Smooth muscle cell (in vitro differentiated cells): ENCODE measurements around the gene TSPAN31. TPM values are rescaled to one million over a fixed set of nuclear protein-coding genes. Genes with fewer than 3 reads are reported as not detected.
A peak's percentile ranks its signal among the peaks of the same experiment; 100 is the strongest.

Source experiments
- DNase-seq: peaks from one replicate; lab custom pipeline; 2025; ENCODE audit not compliant: unreplicated experiment; lab: John Stamatoyannopoulos, UW
- H2AFZ ChIP-seq: fragments of 200-600 bp; sonication (generic); 2 replicates; pipeline ENCODE4 v1.6.0; 2016; ENCODE audit warnings: antibody characterized with exemption, low read depth, mild to moderate bottlenecking
- H3F3A ChIP-seq: fragments of 200-600 bp; sonication (generic); 2 replicates; pipeline ENCODE4 v1.6.0; 2017; ENCODE audit warnings: antibody characterized with exemption, low read depth
- H3K27ac ChIP-seq: fragments of 200-600 bp; sonication (generic); 2 replicates; pipeline ENCODE4 v1.5.1; 2016; ENCODE audit warnings: low read depth, mild to moderate bottlenecking
- H3K27me3 ChIP-seq: fragments of 200-600 bp; sonication (generic); 2 replicates; pipeline ENCODE4 v1.6.1; 2016; ENCODE audit warnings: low read depth, mild to moderate bottlenecking
- H3K36me3 ChIP-seq: fragments of 200-600 bp; sonication (generic); 2 replicates; pipeline ENCODE4 v1.5.1; 2016; ENCODE audit warnings: low read depth
- H3K4me1 ChIP-seq: fragments of 200-600 bp; sonication (generic); 2 replicates; pipeline ENCODE4 v1.5.1; 2016; ENCODE audit warnings: low read depth
- H3K4me2 ChIP-seq: fragments of 200-600 bp; sonication (generic); 2 replicates; pipeline ENCODE4 v1.6.0; 2016; ENCODE audit warnings: mild to moderate bottlenecking
- H3K4me3 ChIP-seq: fragments of 200-600 bp; sonication (generic); 2 replicates; pipeline ENCODE4 v1.5.1; 2016; ENCODE audit warnings: mild to moderate bottlenecking
- H3K79me2 ChIP-seq: fragments of 200-600 bp; sonication (generic); 2 replicates; pipeline ENCODE4 v1.6.0; 2016; ENCODE audit warnings: low read depth, mild to moderate bottlenecking
- H3K9ac ChIP-seq: fragments of 200-600 bp; sonication (generic); 2 replicates; pipeline ENCODE4 v1.6.0; 2016; ENCODE audit warnings: low read depth
- H3K9me3 ChIP-seq: fragments of 200-600 bp; sonication (generic); replicated peaks from 2 replicates; pipeline ENCODE4 v1.5.1; 2016; ENCODE audit warnings: low read depth
- H4K20me1 ChIP-seq: fragments of 200-600 bp; sonication (generic); 2 replicates; pipeline ENCODE4 v1.6.0; 2016; ENCODE audit warnings: low read depth
- CTCF ChIP-seq: fragments of 200-600 bp; sonication (generic); IDR thresholded peaks from 2 replicates; pipeline ENCODE4 v1.5.1; 2017; ENCODE audit warnings: borderline replicate concordance, mild to moderate bottlenecking, antibody characterized with exemption; ENCODE audit not compliant: insufficient read depth, poor library complexity, severe bottlenecking
- WGBS: methylation state at CpG from one replicate; pipeline ENCODE4 v1.1.7; 2016; ENCODE audit warnings: low lambda C conversion rate; 5-methylcytosine and 5-hydroxymethylcytosine counted together
- polyA plus RNA-seq: library from polyadenylated mRNA; unstranded; fragments of >200 nt; fragmentation: Nextera tagmentation; extraction: Ambion mirVana; gene quantifications from 2 replicates; pipeline ENCODE4 v1.2.1, GENCODE V29; 2016
- total RNA-seq: library from RNA; depleted of rRNA; stranded (reverse); fragments of >200 nt; gene quantifications from 2 replicates; pipeline ENCODE4 v1.2.3, GENCODE V29; 2014

The TSPAN31 gene
- total and polyA plus RNA-seq, 2 experiments from 2014 or later: 55.1 to 68.0 TPM

- H3K79me2 ChIP-seq: no peaks in the 10 kb centered on the region
- no peaks in the 10 kb centered on the region for H4K20me1 ChIP-seq
- no peak overlapping the region for H3K27ac ChIP-seq
- no peaks in the 10 kb centered on the region for H3K36me3 ChIP-seq
- no peak for DNase-seq
- H2AFZ ChIP-seq: no peak overlapping the region
- peaks cover 61% of the 10 kb centered on the region for H3K27me3 ChIP-seq
- no peak overlapping the region for H3K4me2 ChIP-seq
- no peak overlapping the region for H3K4me3 ChIP-seq
- H3K4me1 ChIP-seq: peaks cover 20% of the 10 kb centered on the region
- no peaks in the 10 kb centered on the region for H3K9me3 ChIP-seq
- WGBS: 55% methylated on average over 14 of the region's 14 CpGs
- peaks cover 14% of the 10 kb centered on the region for H3F3A ChIP-seq
- TF ChIP-seq CTCF: no peak
- H3K9ac ChIP-seq: no peak overlapping the region
Observed at GRCh38 chr12:57741844-57742738, 2.7 kb upstream of the TSPAN31 start.

GRCh38 chr12:57743769-57744168 is 1.1 kb upstream of the TSPAN31 start:
- Histone ChIP-seq H3K4me1 (peaks cover 8% of the 10 kb centered on the region), H3K9ac (no peak overlapping the region), H4K20me1 (no peaks in the 10 kb centered on the region), H3K4me3 (no peak overlapping the region), H3F3A (peaks cover 18% of the 10 kb centered on the region), H3K36me3 (no peaks in the 10 kb centered on the region), H3K79me2 (no peaks in the 10 kb centered on the region), H3K9me3 (no peaks in the 10 kb centered on the region), H3K27me3 (peaks cover 45% of the 10 kb centered on the region), H2AFZ (no peak overlapping the region), H3K4me2 (no peak overlapping the region), H3K27ac (no peak overlapping the region)
- TF ChIP-seq CTCF: no peak
- DNase-seq: no peak
- WGBS: 94% methylated on average over 2 of the region's 2 CpGs

GRCh38 chr12:57744194-57744776 is 554 bp upstream of the TSPAN31 start:
- peak overlapping the region; percentile 67 for H2AFZ ChIP-seq
- no peak for DNase-seq
- peaks cover 39% of the 10 kb centered on the region for H3K27me3 ChIP-seq
- peaks cover 8% of the 10 kb centered on the region for H3K4me1 ChIP-seq
- no peaks in the 10 kb centered on the region for H3K9me3 ChIP-seq
- no peak for TF ChIP-seq CTCF
- H3K4me3 ChIP-seq: peak overlapping the region; percentile 73
- H3K36me3 ChIP-seq: no peaks in the 10 kb centered on the region
- H3K79me2 ChIP-seq: no peaks in the 10 kb centered on the region
- peak overlapping the region; percentile 92 for H3K27ac ChIP-seq
- peak overlapping the region; percentile 86 for H3K4me2 ChIP-seq
- 37% methylated on average over 21 of the region's 21 CpGs for WGBS
- H3K9ac ChIP-seq: peak overlapping the region; percentile 96
- peaks cover 18% of the 10 kb centered on the region for H3F3A ChIP-seq
- H4K20me1 ChIP-seq: no peaks in the 10 kb centered on the region
